ENCODE results near the gene MPPED1.

The MPPED1 gene

DNA sequence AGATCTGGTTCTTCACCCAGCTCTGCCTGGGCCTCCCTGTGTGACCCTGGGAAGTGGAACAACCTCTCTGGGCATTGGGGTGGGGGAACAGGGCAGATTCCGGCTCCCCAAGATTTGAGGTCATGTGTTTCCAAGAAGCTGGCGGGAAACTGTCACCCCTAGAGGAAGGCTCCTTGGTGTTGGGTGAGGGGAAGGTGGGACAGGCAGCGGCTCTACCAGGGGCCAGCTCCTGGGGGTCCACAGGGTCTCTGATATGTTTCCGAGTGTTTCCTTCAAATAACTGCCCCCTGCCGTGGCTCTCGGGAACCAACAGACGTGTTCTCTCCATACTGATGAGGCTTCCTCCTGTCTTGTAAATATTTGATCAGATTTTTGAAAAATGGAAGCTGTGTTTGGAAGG, 78.5 kb downstream of the MPPED1 start:
- Histone ChIP-seq H3K4me3 (ENCODE audit: insufficient read depth, low read length, poor library complexity, severe bottlenecking) (no peak overlapping the region), H3K36me3 (ENCODE audit: low read length) (no peaks in the 10 kb centered on the region), H3F3A (ENCODE audit: insufficient read depth) (no peaks in the 10 kb centered on the region), H3K27me3 (ENCODE audit: low read length) (no peaks in the 10 kb centered on the region), H3K79me2 (ENCODE audit: insufficient read depth, low read length) (no peaks in the 10 kb centered on the region), H3K9me2 (replicated peaks; ENCODE audit: insufficient read depth, low read length) (no peaks in the 10 kb centered on the region), H3K9me3 (ENCODE audit: insufficient read depth, low read length) (no peaks in the 10 kb centered on the region), H2AFZ (ENCODE audit: low read depth, low read length, severe bottlenecking) (no peak overlapping the region), H3K27ac (ENCODE audit: low read depth, low read length) (no peak overlapping the region), H3K9ac (ENCODE audit: low read length) (no peak overlapping the region), H3K4me2 (ENCODE audit: low read depth, low read length, poor library complexity, severe bottlenecking) (no peak overlapping the region), H4K20me1 (ENCODE audit: low read depth, low read length) (no peaks in the 10 kb centered on the region)
- no peak for TF ChIP-seq EZH2phosphoT487 (conservative IDR thresholded peaks at IDR 0.05; ENCODE audit: low read length)
- TF ChIP-seq, protein P1, sequence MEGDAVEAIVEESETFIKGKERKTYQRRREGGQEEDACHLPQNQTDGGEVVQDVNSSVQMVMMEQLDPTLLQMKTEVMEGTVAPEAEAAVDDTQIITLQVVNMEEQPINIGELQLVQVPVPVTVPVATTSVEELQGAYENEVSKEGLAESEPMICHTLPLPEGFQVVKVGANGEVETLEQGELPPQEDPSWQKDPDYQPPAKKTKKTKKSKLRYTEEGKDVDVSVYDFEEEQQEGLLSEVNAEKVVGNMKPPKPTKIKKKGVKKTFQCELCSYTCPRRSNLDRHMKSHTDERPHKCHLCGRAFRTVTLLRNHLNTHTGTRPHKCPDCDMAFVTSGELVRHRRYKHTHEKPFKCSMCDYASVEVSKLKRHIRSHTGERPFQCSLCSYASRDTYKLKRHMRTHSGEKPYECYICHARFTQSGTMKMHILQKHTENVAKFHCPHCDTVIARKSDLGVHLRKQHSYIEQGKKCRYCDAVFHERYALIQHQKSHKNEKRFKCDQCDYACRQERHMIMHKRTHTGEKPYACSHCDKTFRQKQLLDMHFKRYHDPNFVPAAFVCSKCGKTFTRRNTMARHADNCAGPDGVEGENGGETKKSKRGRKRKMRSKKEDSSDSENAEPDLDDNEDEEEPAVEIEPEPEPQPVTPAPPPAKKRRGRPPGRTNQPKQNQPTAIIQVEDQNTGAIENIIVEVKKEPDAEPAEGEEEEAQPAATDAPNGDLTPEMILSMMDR (IDR thresholded peaks at IDR 0.05; ENCODE audit: insufficient read depth, low read length, poor library complexity, severe bottlenecking): no peak

DNA sequence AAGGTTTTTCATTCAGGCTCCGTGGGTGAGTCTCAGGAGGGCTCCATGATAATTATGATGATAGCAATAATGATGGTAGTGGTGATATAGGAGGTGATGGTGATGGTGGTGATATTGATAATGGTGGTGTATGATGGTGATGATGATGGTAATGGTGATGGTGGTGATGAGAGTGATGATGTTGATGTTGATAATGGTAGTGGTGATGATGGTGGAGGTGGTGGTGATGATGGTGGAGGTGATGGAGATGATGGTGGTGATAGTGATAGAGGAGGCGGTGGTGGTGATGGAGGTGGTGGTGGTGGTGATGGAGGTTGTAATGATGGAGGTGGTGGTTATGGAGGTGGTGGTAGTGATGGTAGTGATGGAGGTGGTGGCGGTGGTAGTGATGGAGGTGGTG, 79.4 kb downstream of the MPPED1 start:
- TF ChIP-seq EZH2phosphoT487 (conservative IDR thresholded peaks at IDR 0.05; ENCODE audit: low read length): no peak
- TF ChIP-seq, protein P1 (IDR thresholded peaks at IDR 0.05; ENCODE audit: insufficient read depth, low read length, poor library complexity, severe bottlenecking): no peak
- no peak overlapping the region for H3K4me3 ChIP-seq (ENCODE audit: insufficient read depth, low read length, poor library complexity, severe bottlenecking)
- H4K20me1 ChIP-seq (ENCODE audit: low read depth, low read length): no peaks in the 10 kb centered on the region
- no peaks in the 10 kb centered on the region for H3F3A ChIP-seq (ENCODE audit: insufficient read depth)
- no peak overlapping the region for H3K9ac ChIP-seq (ENCODE audit: low read length)
- H2AFZ ChIP-seq (ENCODE audit: low read depth, low read length, severe bottlenecking): no peak overlapping the region
- H3K36me3 ChIP-seq (ENCODE audit: low read length): no peaks in the 10 kb centered on the region
- no peaks in the 10 kb centered on the region for H3K9me2 ChIP-seq (replicated peaks; ENCODE audit: insufficient read depth, low read length)
- no peaks in the 10 kb centered on the region for H3K27me3 ChIP-seq (ENCODE audit: low read length)
- H3K4me2 ChIP-seq (ENCODE audit: low read depth, low read length, poor library complexity, severe bottlenecking): no peak overlapping the region
- H3K27ac ChIP-seq (ENCODE audit: low read depth, low read length): no peak overlapping the region
- no peaks in the 10 kb centered on the region for H3K79me2 ChIP-seq (ENCODE audit: insufficient read depth, low read length)
- H3K9me3 ChIP-seq (ENCODE audit: insufficient read depth, low read length): no peaks in the 10 kb centered on the region

DNA sequence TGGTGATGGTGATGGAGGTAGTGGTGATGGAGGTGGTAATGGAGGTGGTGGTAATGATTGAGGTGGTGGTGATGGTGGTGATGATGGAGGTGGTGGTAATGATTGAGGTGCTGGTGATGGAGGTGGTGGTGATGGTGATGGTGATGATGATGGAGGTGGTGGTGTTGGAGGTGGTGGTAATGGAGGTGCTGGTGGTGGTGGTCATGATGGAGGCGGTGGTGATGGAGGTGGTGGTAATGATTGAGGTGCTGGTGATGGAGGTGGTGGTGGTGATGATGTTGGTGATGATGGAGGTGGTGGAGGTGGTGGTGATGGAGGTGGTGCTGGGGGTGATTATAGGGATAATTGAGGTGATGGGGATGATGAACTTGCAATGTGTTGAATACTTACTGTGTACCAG, 79.9 kb downstream of the MPPED1 start:
- H3K9me3 ChIP-seq (ENCODE audit: insufficient read depth, low read length): no peaks in the 10 kb centered on the region
- no peaks in the 10 kb centered on the region for H3K36me3 ChIP-seq (ENCODE audit: low read length)
- H4K20me1 ChIP-seq (ENCODE audit: low read depth, low read length): no peaks in the 10 kb centered on the region
- no peak overlapping the region for H3K4me2 ChIP-seq (ENCODE audit: low read depth, low read length, poor library complexity, severe bottlenecking)
- TF ChIP-seq EZH2phosphoT487 (conservative IDR thresholded peaks at IDR 0.05; ENCODE audit: low read length): no peak
- TF ChIP-seq, protein P1 (IDR thresholded peaks at IDR 0.05; ENCODE audit: insufficient read depth, low read length, poor library complexity, severe bottlenecking): no peak
- no peaks in the 10 kb centered on the region for H3K9me2 ChIP-seq (replicated peaks; ENCODE audit: insufficient read depth, low read length)
- no peaks in the 10 kb centered on the region for H3F3A ChIP-seq (ENCODE audit: insufficient read depth)
- no peak overlapping the region for H3K9ac ChIP-seq (ENCODE audit: low read length)
- H3K4me3 ChIP-seq (ENCODE audit: insufficient read depth, low read length, poor library complexity, severe bottlenecking): no peak overlapping the region
- no peaks in the 10 kb centered on the region for H3K79me2 ChIP-seq (ENCODE audit: insufficient read depth, low read length)
- no peak overlapping the region for H2AFZ ChIP-seq (ENCODE audit: low read depth, low read length, severe bottlenecking)
- no peaks in the 10 kb centered on the region for H3K27me3 ChIP-seq (ENCODE audit: low read length)
- no peak overlapping the region for H3K27ac ChIP-seq (ENCODE audit: low read depth, low read length)

Data from SU-DHL-6 (cell line).